Nasal cavity respiratory epithelium epithelial cell of viscerocranial mucosa (primary cell): ENCODE results near the gene DCX. TPM values are rescaled to one million over a fixed set of nuclear protein-coding genes. Genes with fewer than 3 reads are reported as not detected.

Experiments
- total RNA-seq: library from RNA; depleted of rRNA; stranded (reverse); fragments of >200 nt; gene quantifications from 2 replicates; pipeline ENCODE4 v1.2.3, GENCODE V29; 2014

The DCX gene
- total RNA-seq: not detected in 2 replicates

DNA sequence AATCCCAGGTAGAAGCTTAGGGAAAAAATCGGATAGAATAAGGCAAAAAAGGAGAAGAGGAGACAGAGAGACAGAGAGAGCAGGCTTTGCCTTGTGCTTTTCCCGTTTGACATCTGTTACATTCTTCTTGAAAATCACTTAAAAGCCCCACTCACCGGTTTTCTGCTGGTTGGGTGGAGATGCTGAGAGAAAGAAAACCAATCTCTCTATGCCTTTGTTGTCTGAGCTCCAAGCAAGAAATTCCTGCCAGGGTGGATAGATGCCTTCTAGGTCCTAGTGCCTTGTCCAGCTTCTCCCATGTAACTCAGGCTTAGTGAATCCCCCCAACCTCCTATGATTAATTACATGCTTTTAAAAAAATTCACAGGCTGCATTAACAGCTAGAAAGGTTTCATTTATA is at the start of gene DCX:
Gene DCX, minus strand, starts transcription at position 210 of the 400 bp plus-strand sequence. CDS start 1,794 bp downstream, outside the sequence.

DNA sequence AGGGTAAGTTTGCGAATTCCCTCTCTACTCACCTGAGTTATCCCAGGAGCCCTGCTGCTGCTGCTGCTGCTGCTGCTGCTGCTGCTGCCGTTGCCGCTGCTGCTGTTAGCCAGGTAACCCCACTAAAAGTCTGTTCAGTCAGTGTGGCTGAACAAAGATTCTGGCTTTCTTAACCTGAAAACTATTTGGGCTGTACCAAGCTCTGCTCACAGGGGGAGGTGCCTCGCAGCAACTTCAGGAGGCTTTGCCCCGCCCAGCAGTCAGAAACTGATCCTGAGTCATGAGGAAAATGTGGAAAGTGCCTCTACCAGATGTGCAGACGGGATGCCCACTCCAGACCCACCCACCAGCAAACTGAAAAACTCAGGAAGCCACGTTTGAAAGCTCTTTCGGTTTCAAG is 141.7 kb downstream of the DCX start, which contains the start of gene CAPN6:
Gene CAPN6, minus strand, starts transcription at position 145 of the 400 bp plus-strand sequence. CDS start 6,547 bp downstream, outside the sequence.

Other genes starting within 250 kb of the DCX start
- gene CAPN6, start 141.7 kb downstream of the DCX start, total RNA-seq: under 0.01 TPM in 1 of 2 replicates, not detected in the other
- not detected in 2 replicates for gene SERTM2, start 99.5 kb upstream of the DCX start, total RNA-seq